ENCODE measurements around the gene GRB14. TPM values are rescaled to one million over a fixed set of nuclear protein-coding genes. Genes with fewer than 3 reads are reported as not detected.

Gene GRB14
- total RNA-seq, 1 experiment from 2014 or later = 6.3 TPM

GRCh38 chr2:164456619-164457018, 164.7 kb downstream of the GRB14 start:
- H3K79me2 ChIP-seq (ENCODE audit: insufficient read depth, low read length) = no peaks in the 10 kb centered on the region
- no peak for ATAC-seq
- ChIA-PET POLR2A (no interaction called here), CTCF (no interaction called here), RAD21 (ENCODE audit: low non-redundant PET in 1 of 2, low total read pairs in 2 of 2, uncharacterized antibody in 2 of 2, unreplicated experiment in 2 of 2) (no interaction called here)
- intact Hi-C loops (cut with micrococcal nuclease) = no loop called here
- peaks cover 43% of the 10 kb centered on the region for H3K27me3 ChIP-seq (ENCODE audit: insufficient read depth, low read length)
- no peaks in the 10 kb centered on the region for H3K9me3 ChIP-seq (ENCODE audit: control insufficient read depth in 1 of 2, insufficient read depth in 1 of 2, low read depth in 1 of 2, low read length in 2 of 2)
- H3K4me1 ChIP-seq (ENCODE audit: control insufficient read depth in 1 of 2, insufficient read depth in 2 of 2, low read length in 2 of 2) = no peaks in the 10 kb centered on the region
- no peaks in the 10 kb centered on the region for H4K20me1 ChIP-seq (ENCODE audit: insufficient read depth)
- no peak for DNase-seq (ENCODE audit: low read depth, low spot score)
- BruUV-seq (replicated peaks) = no TSS peak
- H3K27ac ChIP-seq (ENCODE audit: low read depth, low read length) = no peak overlapping the region
- no peak overlapping the region for H2AFZ ChIP-seq (ENCODE audit: low read depth, low read length, poor library complexity, severe bottlenecking)
- H3K9me2 ChIP-seq (ENCODE audit: insufficient read depth) = no peaks in the 10 kb centered on the region
- no peaks in the 10 kb centered on the region for H3K36me3 ChIP-seq (ENCODE audit: control insufficient read depth in 1 of 2, insufficient read depth in 2 of 2, low read length in 2 of 2)
- no peak overlapping the region for H3K4me2 ChIP-seq (ENCODE audit: low read length)
- TF ChIP-seq, protein P1, sequence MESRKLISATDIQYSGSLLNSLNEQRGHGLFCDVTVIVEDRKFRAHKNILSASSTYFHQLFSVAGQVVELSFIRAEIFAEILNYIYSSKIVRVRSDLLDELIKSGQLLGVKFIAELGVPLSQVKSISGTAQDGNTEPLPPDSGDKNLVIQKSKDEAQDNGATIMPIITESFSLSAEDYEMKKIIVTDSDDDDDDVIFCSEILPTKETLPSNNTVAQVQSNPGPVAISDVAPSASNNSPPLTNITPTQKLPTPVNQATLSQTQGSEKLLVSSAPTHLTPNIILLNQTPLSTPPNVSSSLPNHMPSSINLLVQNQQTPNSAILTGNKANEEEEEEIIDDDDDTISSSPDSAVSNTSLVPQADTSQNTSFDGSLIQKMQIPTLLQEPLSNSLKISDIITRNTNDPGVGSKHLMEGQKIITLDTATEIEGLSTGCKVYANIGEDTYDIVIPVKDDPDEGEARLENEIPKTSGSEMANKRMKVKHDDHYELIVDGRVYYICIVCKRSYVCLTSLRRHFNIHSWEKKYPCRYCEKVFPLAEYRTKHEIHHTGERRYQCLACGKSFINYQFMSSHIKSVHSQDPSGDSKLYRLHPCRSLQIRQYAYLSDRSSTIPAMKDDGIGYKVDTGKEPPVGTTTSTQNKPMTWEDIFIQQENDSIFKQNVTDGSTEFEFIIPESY (IDR thresholded peaks at IDR 0.05; ENCODE audit: extremely low read depth, insufficient replicate concordance, low read length) = no peak
- TF ChIP-seq SIN3A (IDR thresholded peaks at IDR 0.05; ENCODE audit: low read depth) = no peak
- TF ChIP-seq RAD21 (IDR thresholded peaks at IDR 0.05; ENCODE audit: low read depth) = no peak
- no peak for TF ChIP-seq CEBPB (IDR thresholded peaks at IDR 0.05; ENCODE audit: low read depth)
- no peak for TF ChIP-seq POLR2AphosphoS5 (IDR thresholded peaks at IDR 0.05; ENCODE audit: low read depth, low read length)
- TF ChIP-seq ZFX (IDR thresholded peaks at IDR 0.05) = no peak
- H3K9ac ChIP-seq (ENCODE audit: low read length) = no peak overlapping the region
- H3K4me3 ChIP-seq (replicated peaks in 1 of 2; ENCODE audit: low read depth in 1 of 2, low read length in 2 of 2) = no peak overlapping the region

- H3K4me2 ChIP-seq (ENCODE audit: low read length) = no peak overlapping the region
- no TSS peak for BruUV-seq (replicated peaks)
- H3K27ac ChIP-seq (ENCODE audit: low read depth, low read length) = no peak overlapping the region
- no peaks in the 10 kb centered on the region for H3K9me2 ChIP-seq (ENCODE audit: insufficient read depth)
- ChIA-PET CTCF (no interaction called here), RAD21 (ENCODE audit: low non-redundant PET in 1 of 2, low total read pairs in 2 of 2, uncharacterized antibody in 2 of 2, unreplicated experiment in 2 of 2) (no interaction called here), POLR2A (no interaction called here)
- no peak for DNase-seq (ENCODE audit: low read depth, low spot score)
- no peaks in the 10 kb centered on the region for H3K9me3 ChIP-seq (ENCODE audit: control insufficient read depth in 1 of 2, insufficient read depth in 1 of 2, low read depth in 1 of 2, low read length in 2 of 2)
- no peaks in the 10 kb centered on the region for H3K36me3 ChIP-seq (ENCODE audit: control insufficient read depth in 1 of 2, insufficient read depth in 2 of 2, low read length in 2 of 2)
- H3K9ac ChIP-seq (ENCODE audit: low read length) = no peak overlapping the region
- ATAC-seq = no peak
- no peak overlapping the region for H2AFZ ChIP-seq (ENCODE audit: low read depth, low read length, poor library complexity, severe bottlenecking)
- no peaks in the 10 kb centered on the region for H3K79me2 ChIP-seq (ENCODE audit: insufficient read depth, low read length)
- no peak for TF ChIP-seq SRF (IDR thresholded peaks at IDR 0.05; ENCODE audit: low read depth)
- no peak for TF ChIP-seq EGR1 (IDR thresholded peaks at IDR 0.05; ENCODE audit: low read depth)
- TF ChIP-seq POLR2A (IDR thresholded peaks at IDR 0.05; ENCODE audit: borderline replicate concordance, extremely low read depth, insufficient read depth, insufficient read length) = no peak
- no peak for TF ChIP-seq ELF1 (IDR thresholded peaks at IDR 0.05; ENCODE audit: borderline replicate concordance, low read depth)
- TF ChIP-seq ZNF274 (IDR thresholded peaks at IDR 0.05; ENCODE audit: low read depth, low read length) = no peak
- TF ChIP-seq, protein P2, sequence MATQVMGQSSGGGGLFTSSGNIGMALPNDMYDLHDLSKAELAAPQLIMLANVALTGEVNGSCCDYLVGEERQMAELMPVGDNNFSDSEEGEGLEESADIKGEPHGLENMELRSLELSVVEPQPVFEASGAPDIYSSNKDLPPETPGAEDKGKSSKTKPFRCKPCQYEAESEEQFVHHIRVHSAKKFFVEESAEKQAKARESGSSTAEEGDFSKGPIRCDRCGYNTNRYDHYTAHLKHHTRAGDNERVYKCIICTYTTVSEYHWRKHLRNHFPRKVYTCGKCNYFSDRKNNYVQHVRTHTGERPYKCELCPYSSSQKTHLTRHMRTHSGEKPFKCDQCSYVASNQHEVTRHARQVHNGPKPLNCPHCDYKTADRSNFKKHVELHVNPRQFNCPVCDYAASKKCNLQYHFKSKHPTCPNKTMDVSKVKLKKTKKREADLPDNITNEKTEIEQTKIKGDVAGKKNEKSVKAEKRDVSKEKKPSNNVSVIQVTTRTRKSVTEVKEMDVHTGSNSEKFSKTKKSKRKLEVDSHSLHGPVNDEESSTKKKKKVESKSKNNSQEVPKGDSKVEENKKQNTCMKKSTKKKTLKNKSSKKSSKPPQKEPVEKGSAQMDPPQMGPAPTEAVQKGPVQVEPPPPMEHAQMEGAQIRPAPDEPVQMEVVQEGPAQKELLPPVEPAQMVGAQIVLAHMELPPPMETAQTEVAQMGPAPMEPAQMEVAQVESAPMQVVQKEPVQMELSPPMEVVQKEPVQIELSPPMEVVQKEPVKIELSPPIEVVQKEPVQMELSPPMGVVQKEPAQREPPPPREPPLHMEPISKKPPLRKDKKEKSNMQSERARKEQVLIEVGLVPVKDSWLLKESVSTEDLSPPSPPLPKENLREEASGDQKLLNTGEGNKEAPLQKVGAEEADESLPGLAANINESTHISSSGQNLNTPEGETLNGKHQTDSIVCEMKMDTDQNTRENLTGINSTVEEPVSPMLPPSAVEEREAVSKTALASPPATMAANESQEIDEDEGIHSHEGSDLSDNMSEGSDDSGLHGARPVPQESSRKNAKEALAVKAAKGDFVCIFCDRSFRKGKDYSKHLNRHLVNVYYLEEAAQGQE (IDR thresholded peaks at IDR 0.05; ENCODE audit: low read depth) = no peak
- no peak for TF ChIP-seq TCF7L2 (IDR thresholded peaks at IDR 0.05; ENCODE audit: borderline replicate concordance, extremely low read depth, insufficient read depth, insufficient read length)
- no peak for TF ChIP-seq EZH2 (IDR thresholded peaks at IDR 0.05)
- TF ChIP-seq JUND (IDR thresholded peaks at IDR 0.05) = no peak
- TF ChIP-seq CEBPB (IDR thresholded peaks at IDR 0.05; ENCODE audit: low read depth) = no peak
- no peaks in the 10 kb centered on the region for H3K4me1 ChIP-seq (ENCODE audit: control insufficient read depth in 1 of 2, insufficient read depth in 2 of 2, low read length in 2 of 2)
- no peak overlapping the region for H3K4me3 ChIP-seq (replicated peaks in 1 of 2; ENCODE audit: low read depth in 1 of 2, low read length in 2 of 2)
- intact Hi-C loops (cut with micrococcal nuclease) = no loop called here
- H3K27me3 ChIP-seq (ENCODE audit: insufficient read depth, low read length) = peaks cover 64% of the 10 kb centered on the region
- no peaks in the 10 kb centered on the region for H4K20me1 ChIP-seq (ENCODE audit: insufficient read depth)
Observed at GRCh38 chr2:164453656-164454305, 167.5 kb downstream of the GRB14 start.

Measured in HCT116 (cell line).